ENCODE results near the gene STARD13. TPM values are rescaled to one million over a fixed set of nuclear protein-coding genes. Genes with fewer than 3 reads are reported as not detected.
"Not testable (repeated sequence)": the region's sequence is repeated elsewhere in the genome, so short reads cannot be mapped to it uniquely, and the experiment has no call there.

STARD13 gene
- total RNA-seq, 1 experiment from 2014 or later: 2.1 TPM

DNA sequence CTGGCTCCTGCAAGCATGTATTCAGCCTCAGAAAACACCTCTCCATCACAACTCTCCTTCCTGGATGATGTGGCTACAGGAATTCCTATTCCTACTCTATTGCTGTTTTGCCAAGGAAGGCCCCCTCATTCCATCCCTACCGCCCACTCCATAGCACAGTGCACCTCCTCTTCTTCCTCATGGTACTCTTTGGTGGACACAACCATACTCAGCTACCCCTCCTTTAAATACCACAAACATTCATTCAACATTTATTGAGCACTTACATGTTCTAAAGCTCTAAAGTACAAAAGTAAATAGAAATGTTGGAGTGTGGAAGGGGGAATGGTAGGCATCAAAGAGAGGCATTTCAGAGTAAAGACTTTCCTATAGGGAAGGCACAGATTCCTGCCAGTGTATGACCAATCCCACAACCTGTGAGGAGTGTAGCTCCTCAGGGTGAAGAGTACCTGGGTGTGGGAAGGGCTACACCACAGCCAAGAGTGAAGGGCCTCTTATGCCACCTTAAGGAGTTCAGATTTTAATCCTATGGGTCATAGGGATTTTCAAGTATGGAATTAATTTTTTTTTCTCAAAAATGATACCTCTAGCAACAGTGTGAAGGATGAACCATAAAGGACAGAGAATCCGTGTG is 42.5 kb downstream of the STARD13 start:
- Histone ChIP-seq H3K56ac (ENCODE audit: insufficient read length, low read depth, low read length) (no peak overlapping the region), H2BK20ac (ENCODE audit: low read depth, low read length, poor library complexity, severe bottlenecking) (no peak overlapping the region), H3K27me3 (ENCODE audit: insufficient read depth, low read length) (no peaks in the 10 kb centered on the region), H2AK5ac (ENCODE audit: insufficient read length, low read length) (no peak overlapping the region), H4K5ac (ENCODE audit: insufficient read length, low read depth, low read length) (no peak overlapping the region), H3K4me2 (ENCODE audit: insufficient read depth, insufficient read length, low read length) (no peak overlapping the region), H3K79me1 (ENCODE audit: insufficient read depth, low read depth, low read length, poor library complexity, severe bottlenecking) (no peaks in the 10 kb centered on the region), H3K23ac (ENCODE audit: insufficient read length, low read depth, low read length) (no peak overlapping the region), H2BK12ac (ENCODE audit: insufficient read length, low read depth, low read length) (no peak overlapping the region), H2BK5ac (ENCODE audit: insufficient read length, low read length) (no peak overlapping the region), H3K9me3 (ENCODE audit: control insufficient read depth, low read depth, low read length) (no peaks in the 10 kb centered on the region), H3K4me1 (ENCODE audit: insufficient read depth, low read length) (no peaks in the 10 kb centered on the region), H2BK15ac (ENCODE audit: low read depth, low read length) (no peak overlapping the region), H3K27ac (ENCODE audit: insufficient read length, low read depth, low read length) (no peak overlapping the region), H4K91ac (ENCODE audit: insufficient read length, low read depth, low read length) (no peak overlapping the region), H3T11ph (ENCODE audit: low read length) (no peak overlapping the region), H2BK120ac (ENCODE audit: low read depth, low read length, poor library complexity, severe bottlenecking) (no peak overlapping the region), H3K23me2 (ENCODE audit: insufficient read length, low read depth, low read length, poor library complexity, severe bottlenecking) (no peaks in the 10 kb centered on the region), H3K18ac (ENCODE audit: insufficient read length, low read depth, low read length) (no peak overlapping the region), H3K79me2 (ENCODE audit: insufficient read depth, low read length) (no peaks in the 10 kb centered on the region), H3K14ac (ENCODE audit: insufficient read depth, low read length) (no peak overlapping the region), H3K9ac (ENCODE audit: extremely low read depth, insufficient read length, low read length) (no peak overlapping the region), H4K20me1 (ENCODE audit: control insufficient read depth, insufficient read depth, insufficient read length) (no peaks in the 10 kb centered on the region), H2AFZ (ENCODE audit: low read length) (no peak overlapping the region), H4K8ac (replicated peaks; ENCODE audit: insufficient read length, low read depth, low read length) (no peak overlapping the region), H3K4ac (ENCODE audit: low read depth, low read length) (no peak overlapping the region)
- Mint-ChIP-seq H3K36me3 (ENCODE audit: insufficient read depth in 1 of 3, low read depth in 3 of 3) (peaks cover 8 to 20% (median 15%) of the 10 kb centered on the region in 3 experiments), H3K4me3 (no peak overlapping the region), H3K27ac (no peak overlapping the region), H3K27me3 (ENCODE audit: low read depth) (no peaks in the 10 kb centered on the region), H3K9me3 (peaks cover 16 to 21% of the 10 kb centered on the region in 2 experiments; a peak in 4 of 5 replicates), H3K4me1 (no peaks in the 10 kb centered on the region)
- no peak for DNase-seq
- TF ChIP-seq, protein P1, sequence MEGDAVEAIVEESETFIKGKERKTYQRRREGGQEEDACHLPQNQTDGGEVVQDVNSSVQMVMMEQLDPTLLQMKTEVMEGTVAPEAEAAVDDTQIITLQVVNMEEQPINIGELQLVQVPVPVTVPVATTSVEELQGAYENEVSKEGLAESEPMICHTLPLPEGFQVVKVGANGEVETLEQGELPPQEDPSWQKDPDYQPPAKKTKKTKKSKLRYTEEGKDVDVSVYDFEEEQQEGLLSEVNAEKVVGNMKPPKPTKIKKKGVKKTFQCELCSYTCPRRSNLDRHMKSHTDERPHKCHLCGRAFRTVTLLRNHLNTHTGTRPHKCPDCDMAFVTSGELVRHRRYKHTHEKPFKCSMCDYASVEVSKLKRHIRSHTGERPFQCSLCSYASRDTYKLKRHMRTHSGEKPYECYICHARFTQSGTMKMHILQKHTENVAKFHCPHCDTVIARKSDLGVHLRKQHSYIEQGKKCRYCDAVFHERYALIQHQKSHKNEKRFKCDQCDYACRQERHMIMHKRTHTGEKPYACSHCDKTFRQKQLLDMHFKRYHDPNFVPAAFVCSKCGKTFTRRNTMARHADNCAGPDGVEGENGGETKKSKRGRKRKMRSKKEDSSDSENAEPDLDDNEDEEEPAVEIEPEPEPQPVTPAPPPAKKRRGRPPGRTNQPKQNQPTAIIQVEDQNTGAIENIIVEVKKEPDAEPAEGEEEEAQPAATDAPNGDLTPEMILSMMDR (conservative IDR thresholded peaks at IDR 0.05): no peak
- WGBS (ENCODE audit: extremely low coverage, insufficient read length, low lambda C conversion rate): no CpG with 5 or more reads among the region's 2 CpGs

DNA sequence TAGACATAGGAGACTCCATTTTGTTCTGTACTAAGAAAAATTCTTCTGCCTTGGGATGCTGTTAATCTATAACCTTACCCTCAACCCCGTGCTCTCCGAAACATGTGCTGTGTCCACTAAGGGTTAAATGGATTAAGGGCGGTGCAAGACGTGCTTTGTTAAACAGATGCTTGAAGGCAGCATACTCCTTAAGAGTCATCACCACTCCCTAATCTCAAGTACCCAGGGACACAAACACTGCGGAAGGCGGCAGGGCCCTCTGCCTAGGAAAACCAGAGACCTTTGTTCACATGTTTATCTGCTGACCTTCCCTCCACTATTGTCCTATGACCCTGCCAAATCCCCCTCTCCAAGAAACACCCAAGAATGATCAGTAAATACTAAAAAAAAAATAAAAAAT is 43.2 kb downstream of the STARD13 start:
- not testable (repeated sequence) for H4K91ac ChIP-seq (ENCODE audit: insufficient read length, low read depth, low read length); H3K56ac ChIP-seq (ENCODE audit: insufficient read length, low read depth, low read length); H3K18ac ChIP-seq (ENCODE audit: insufficient read length, low read depth, low read length); DNase-seq; H2BK5ac ChIP-seq (ENCODE audit: insufficient read length, low read length); H3K9ac ChIP-seq (ENCODE audit: extremely low read depth, insufficient read length, low read length); H3K9me3 ChIP-seq (ENCODE audit: control insufficient read depth, low read depth, low read length); H2AFZ ChIP-seq (ENCODE audit: low read length); H3K27me3 Mint-ChIP-seq (ENCODE audit: low read depth); H2BK12ac ChIP-seq (ENCODE audit: insufficient read length, low read depth, low read length); H3K4ac ChIP-seq (ENCODE audit: low read depth, low read length); H3K4me3 Mint-ChIP-seq; H2BK120ac ChIP-seq (ENCODE audit: low read depth, low read length, poor library complexity, severe bottlenecking); H3K4me2 ChIP-seq (ENCODE audit: insufficient read depth, insufficient read length, low read length); H4K8ac ChIP-seq (replicated peaks; ENCODE audit: insufficient read length, low read depth, low read length); H3K79me2 ChIP-seq (ENCODE audit: insufficient read depth, low read length); H4K5ac ChIP-seq (ENCODE audit: insufficient read length, low read depth, low read length); H3K27me3 ChIP-seq (ENCODE audit: insufficient read depth, low read length); H3K4me1 ChIP-seq (ENCODE audit: insufficient read depth, low read length); H3K4me1 Mint-ChIP-seq; H3K27ac Mint-ChIP-seq; H2BK20ac ChIP-seq (ENCODE audit: low read depth, low read length, poor library complexity, severe bottlenecking); H3T11ph ChIP-seq (ENCODE audit: low read length); H2AK5ac ChIP-seq (ENCODE audit: insufficient read length, low read length); H4K20me1 ChIP-seq (ENCODE audit: control insufficient read depth, insufficient read depth, insufficient read length); H3K23me2 ChIP-seq (ENCODE audit: insufficient read length, low read depth, low read length, poor library complexity, severe bottlenecking); H3K23ac ChIP-seq (ENCODE audit: insufficient read length, low read depth, low read length); H2BK15ac ChIP-seq (ENCODE audit: low read depth, low read length); H3K27ac ChIP-seq (ENCODE audit: insufficient read length, low read depth, low read length); H3K14ac ChIP-seq (ENCODE audit: insufficient read depth, low read length); H3K79me1 ChIP-seq (ENCODE audit: insufficient read depth, low read depth, low read length, poor library complexity, severe bottlenecking)
- peaks cover 8 to 20% (median 15%) of the 10 kb centered on the region in 3 experiments for H3K36me3 Mint-ChIP-seq (ENCODE audit: insufficient read depth in 1 of 3, low read depth in 3 of 3)
- peaks cover 16 to 21% of the 10 kb centered on the region in 2 experiments; a peak in 4 of 5 replicates for H3K9me3 Mint-ChIP-seq
- no CpG with 5 or more reads among the region's 6 CpGs for WGBS (ENCODE audit: extremely low coverage, insufficient read length, low lambda C conversion rate)

Data from H9 (cell line).